GM21526 (cell line): ENCODE measurements around the gene KCTD15.

ENCODE experiments used
- ATAC-seq: cut with Tn5 transposase; IDR thresholded peaks from one replicate; pipeline ENCODE4 v1.9.1; 2021; ENCODE audit warnings: moderate library complexity; ENCODE audit not compliant: unreplicated experiment, low FRiP score

Gene KCTD15

GRCh38 chr19:33796164-33796875, at the start of gene KCTD15:
TSS of gene KCTD15 (plus strand) at chr19:33796870. CDS start at chr19:33800455, 3,585 bp downstream.
- no peak for ATAC-seq

GRCh38 chr19:33747273-33747672, 49.4 kb upstream of the KCTD15 start:
- no peak for ATAC-seq

DNA sequence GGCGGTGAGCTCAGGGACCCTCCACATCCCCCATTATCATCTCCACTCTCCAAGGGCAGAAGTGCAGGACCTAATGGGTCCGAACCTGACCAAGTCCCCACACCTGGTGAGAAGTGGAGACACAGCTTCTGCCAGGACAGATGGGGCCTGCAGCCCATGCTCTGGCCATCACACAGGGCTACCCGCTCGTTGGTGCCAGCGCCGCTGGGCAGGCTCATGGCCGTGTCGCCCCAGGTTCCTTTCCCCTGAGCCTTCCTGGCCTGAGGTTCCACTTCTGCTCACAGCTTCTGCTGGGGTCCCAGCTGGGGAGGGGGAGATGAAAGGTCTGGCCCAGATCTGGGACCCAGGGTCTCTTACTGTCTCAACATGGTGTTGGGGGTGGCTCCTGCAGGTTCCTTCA, 48.4 kb upstream of the KCTD15 start:
- ATAC-seq: no peak

DNA sequence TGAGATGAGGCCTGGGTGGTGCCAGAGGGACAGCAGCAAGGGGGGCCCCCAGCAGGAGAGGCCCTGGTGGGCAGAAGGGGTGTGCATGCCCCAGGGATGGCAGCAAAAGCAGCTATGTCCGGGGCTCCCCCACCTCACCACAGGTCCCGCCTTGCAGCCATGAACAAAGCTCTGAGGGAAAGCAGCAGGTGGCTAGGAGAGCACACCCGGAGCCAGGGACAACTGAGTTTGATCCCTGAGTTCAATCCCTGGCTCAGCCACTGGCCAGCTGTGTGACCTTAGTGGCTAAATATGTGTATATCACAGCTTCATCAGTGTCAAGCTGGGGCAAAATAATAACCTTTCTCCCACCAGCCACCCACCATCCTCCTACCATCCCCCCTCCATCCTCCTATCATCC, 47.7 kb upstream of the KCTD15 start:
- ATAC-seq: no peak

DNA sequence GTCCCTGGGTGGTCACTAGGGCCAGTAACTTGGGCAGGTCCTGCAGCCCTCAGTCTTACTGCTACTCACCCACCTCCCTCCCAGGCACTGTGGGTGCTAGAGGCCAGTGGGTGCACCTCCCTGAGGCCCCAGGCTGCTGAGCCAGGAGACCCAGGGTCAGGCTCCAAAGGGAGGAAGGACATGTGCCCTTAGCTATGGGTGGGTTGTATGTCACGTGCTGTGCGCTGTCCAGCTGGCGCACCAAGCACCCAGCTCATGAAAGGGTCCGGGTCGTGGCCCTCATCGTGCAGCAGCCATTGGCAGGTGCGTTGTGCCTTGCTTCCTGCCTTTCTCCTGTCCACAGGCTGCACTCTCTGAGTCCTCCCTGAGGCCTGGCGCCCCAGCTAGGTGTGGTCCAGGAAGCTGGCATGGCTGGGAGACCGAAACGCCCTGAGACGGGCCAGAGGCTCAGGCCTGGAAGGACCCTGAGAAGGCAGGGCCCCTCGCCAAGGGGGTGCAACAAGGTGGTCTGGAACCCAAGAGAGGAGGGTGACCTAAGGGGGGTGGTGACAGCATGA, 47.0 kb upstream of the KCTD15 start:
- no peak for ATAC-seq

DNA sequence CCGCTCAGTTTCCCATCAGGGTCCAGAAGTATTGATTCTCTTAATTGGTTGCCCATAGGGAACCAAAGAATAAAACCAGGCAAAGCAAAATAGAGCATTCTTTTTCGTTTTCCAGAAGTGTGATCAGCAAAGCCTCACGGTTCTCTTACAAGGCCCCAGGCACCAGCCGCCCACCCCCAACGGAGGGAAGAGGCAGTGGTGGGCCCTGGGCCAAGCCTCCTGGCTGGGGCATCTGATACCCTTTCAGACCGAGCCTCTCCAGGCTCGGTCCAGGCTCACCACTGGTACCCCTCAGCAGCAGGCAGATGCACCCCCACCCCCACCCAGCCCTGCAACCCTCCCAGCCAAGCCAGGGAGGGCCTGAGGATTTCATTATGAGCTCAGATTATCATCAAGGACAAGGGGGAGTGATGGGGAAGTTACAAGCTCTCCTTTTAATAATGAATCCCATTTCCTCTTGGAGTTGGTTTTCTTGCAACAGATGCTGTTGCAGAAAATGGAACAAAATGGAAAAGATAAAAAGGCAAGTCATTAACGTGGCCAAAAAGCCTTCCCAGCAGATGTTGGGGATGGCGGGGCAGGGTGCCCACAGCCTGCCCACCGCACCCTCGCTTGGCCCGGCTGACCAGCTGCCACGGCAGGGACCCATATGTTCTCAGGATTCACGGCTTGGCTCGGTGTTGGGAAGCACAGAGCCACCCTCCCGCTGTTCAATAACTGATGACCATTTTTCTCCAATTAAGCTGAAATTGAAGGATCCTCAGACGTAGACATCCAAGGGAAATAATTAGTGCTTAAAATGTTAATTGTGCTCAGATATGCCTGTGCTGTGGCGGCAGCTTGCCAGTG, 45.9 kb upstream of the KCTD15 start:
- ATAC-seq: no peak

GRCh38 chr19:33751436-33751770, 45.3 kb upstream of the KCTD15 start:
- ATAC-seq: no peak

GRCh38 chr19:33752018-33752800, 44.5 kb upstream of the KCTD15 start:
- ATAC-seq: no peak

DNA sequence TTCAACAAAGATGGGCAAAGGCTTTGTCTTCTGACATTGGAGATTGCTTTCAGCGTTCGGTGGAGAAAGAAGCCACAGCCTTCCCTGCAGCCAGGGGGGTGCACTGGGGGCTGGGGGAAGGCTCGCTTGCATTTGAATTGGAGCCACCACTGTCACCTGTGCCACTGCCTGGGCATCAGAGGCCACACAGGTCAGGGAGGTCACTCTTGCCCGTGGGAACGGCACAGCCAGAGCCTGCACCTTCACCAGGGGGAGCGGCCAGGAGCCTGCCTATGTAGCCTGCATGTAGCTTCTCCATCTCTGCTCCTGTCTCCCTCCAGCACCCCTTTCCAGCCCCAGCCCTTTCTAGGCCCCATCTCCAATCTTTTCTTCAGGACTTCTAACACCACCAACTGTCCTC, 43.7 kb upstream of the KCTD15 start:
- no peak for ATAC-seq

DNA sequence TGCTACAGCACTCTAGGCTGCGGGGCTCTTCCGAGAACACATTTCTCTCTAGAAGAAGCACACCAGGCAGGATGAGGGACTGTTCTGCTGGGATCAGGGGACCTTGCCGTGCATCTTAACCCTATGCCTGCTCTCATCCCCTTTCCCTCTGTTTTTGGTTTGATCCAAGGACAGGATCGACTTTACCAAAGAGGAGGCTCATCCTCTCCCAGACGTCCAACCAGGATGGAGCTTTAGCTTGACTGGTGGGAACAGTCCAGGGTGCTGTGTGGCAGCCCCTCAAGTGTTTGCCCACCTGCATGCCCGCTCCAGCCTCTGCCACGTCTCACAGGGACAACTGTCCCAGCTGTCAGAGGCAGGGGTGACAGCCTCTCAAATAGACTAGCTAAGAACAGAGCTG, 42.3 kb upstream of the KCTD15 start:
- ATAC-seq: no peak

GRCh38 chr19:33755099-33756035, 41.3 kb upstream of the KCTD15 start:
- no peak for ATAC-seq

- no peak for ATAC-seq
Observed at GRCh38 chr19:33756177-33756576, 40.5 kb upstream of the KCTD15 start.

DNA sequence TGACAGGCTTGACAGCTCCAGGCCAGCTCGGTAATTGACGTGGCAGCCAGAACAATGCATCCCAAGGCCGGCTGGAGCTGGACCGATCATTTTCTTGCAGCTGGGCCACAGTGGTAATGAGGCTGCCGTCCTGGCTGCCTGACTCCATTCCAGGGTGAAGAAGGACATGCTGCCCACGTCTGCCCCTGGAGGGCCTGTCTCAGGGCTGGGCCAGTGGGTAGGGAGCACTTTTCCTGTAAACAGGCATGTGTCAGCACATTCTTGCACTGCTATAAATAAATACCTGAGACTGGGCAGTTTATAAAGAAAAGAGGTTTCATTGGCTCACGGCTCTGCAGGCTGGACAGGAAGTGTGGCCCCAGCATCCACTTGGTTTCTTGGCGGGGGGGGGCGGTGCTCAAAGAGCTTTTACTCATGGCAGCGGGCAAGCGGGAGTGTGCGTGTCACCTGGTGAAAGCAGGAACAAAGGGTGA, 38.1 kb upstream of the KCTD15 start:
- no peak for ATAC-seq

DNA sequence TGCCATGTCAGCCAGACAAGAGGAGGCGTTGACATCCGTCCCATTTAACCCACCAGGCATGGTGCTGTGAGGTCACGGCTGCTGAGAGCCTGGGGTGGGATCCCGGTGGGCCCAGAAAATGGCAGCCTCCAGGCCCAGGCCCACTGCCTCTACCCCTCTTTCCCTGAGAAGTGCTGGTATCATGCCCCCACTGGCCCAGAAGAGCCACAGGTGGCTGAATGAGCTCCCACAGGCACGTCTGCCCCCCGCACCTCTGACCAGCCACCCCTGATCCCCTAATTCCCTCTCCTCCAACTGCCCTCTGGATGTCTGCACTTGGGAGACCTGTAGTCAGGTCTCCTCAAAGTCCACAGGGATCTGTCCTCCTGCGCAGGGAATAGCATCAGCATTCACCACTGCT, 37.3 kb upstream of the KCTD15 start:
- no peak for ATAC-seq

- ATAC-seq: no peak
Observed at GRCh38 chr19:33763633-33764371, 32.9 kb upstream of the KCTD15 start.

DNA sequence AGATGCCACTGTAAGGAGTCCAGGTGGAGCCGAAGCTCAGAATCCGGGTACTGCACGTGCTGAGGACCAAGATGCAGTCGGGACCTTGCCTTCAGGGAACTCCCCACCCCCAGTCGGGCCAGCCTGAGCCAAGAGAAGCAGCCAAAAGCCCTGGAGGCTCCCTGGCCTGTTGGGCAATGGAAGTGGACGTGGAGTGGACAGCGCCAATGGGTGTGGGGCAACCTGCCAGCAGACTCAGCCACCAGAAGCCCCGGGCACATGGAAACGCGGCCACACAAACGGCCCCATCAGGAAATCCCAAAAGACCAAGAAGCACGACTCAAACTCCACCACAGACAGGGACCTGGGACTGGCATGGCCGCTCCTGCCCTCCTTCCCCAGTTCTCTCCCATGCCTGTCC, 30.0 kb upstream of the KCTD15 start:
- ATAC-seq: no peak

DNA sequence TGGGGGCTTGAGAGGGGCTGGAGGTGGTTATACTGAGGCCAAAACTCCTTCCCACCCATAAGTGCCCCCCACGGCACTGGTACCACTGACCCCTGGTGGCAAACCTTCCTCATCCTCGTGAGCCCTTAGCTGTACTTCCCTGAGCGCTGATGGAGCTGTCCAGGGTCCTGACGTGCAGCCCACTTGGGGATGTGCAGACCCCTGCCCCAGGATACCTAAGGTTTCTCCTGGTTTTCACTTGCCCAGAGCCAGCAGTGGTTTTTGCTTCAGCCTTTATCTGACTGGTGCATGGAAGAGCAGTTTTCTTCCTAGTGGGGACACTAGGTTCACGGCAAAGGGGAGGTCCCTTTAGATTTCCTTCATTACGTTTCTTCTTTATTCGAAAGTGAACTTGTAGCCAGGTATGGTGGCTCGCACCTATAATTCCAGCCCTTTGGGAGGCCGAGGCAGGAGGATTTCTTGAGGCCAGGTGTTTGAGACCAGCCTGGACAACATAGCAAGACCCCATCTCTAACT, 28.7 kb upstream of the KCTD15 start:
- no peak for ATAC-seq

DNA sequence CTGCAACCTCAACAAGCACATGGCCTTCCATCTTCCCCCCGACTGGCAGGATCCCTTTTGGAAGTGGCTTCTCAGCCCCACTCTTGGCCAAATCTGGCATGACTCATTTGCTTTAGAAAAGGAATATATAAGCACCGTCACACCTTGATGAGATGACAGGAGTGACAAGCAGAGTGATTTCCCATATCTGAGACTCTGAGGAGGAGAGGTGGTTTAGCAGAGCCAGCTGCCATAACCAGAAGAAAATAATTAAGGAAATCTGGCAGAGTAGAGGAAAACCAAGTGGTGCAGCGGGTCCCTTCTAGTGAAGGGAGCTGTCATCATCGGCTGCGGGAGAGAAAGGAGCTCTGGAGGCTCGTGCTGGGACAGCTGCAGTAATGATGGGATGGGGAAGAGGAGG, 27.5 kb upstream of the KCTD15 start:
- no peak for ATAC-seq

DNA sequence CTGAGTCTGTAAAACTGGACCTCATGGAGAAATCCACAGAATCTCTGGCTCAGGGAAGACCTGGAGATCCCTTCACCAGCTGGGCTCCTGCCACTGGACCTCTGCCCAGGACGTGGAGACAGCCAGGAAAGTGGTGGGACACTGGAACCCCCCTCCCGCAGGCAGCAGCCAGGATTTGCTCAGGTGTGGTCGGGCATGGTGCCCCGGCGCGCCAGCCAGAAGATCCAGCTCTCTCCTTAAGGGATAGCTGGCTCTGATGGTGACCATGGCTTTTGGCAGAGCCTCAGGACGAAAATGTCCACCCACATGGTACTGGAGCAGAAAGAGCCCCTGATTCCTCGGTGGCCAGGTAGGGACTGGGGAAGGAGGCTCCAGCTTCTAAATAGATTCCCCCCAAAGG, 26.6 kb upstream of the KCTD15 start:
- ATAC-seq: no peak
